Measurements from ENCODE around the gene PSMB10.

PSMB10 gene

GRCh38 chr16:67892375-67892774 lies 44.3 kb downstream of the PSMB10 start:
- no peak for DNase-seq (ENCODE audit: low spot score)

- DNase-seq (ENCODE audit: low spot score), result no peak
These were observed 48.3 kb downstream of the PSMB10 start for GRCh38 chr16:67888331-67888730.

GRCh38 chr16:67886387-67886786 lies 50.3 kb downstream of the PSMB10 start:
- no peak for DNase-seq (ENCODE audit: low spot score)

- no peak for DNase-seq (ENCODE audit: low spot score)
These were observed 50.7 kb downstream of the PSMB10 start for GRCh38 chr16:67885976-67886375.

- no peak for DNase-seq (ENCODE audit: low spot score)
These were observed 51.1 kb downstream of the PSMB10 start for GRCh38 chr16:67885545-67885944.

- DNase-seq (ENCODE audit: low spot score), result no peak
These were observed 52.0 kb downstream of the PSMB10 start, which contains the start of gene NRN1L for GRCh38 chr16:67884684-67885083. Gene NRN1L, plus strand, starts transcription at chr16:67884885. Its CDS starts 19 bp downstream, at chr16:67884904.
